Hematopoietic multipotent progenitor cell treated with erythropoietin and hydrocortisone succinate and interleukin-3 and kit ligand, for 6 days (in vitro differentiated cells): ENCODE data around the gene XXYLT1.
"Not testable (repeated sequence)": the region's sequence is repeated elsewhere in the genome, so short reads cannot be mapped to it uniquely, and the experiment has no call there.

Source experiments
- DNase-seq: peaks from one replicate; pipeline ENCODE4 v3.0.0-alpha.2; 2015

Gene XXYLT1

DNA sequence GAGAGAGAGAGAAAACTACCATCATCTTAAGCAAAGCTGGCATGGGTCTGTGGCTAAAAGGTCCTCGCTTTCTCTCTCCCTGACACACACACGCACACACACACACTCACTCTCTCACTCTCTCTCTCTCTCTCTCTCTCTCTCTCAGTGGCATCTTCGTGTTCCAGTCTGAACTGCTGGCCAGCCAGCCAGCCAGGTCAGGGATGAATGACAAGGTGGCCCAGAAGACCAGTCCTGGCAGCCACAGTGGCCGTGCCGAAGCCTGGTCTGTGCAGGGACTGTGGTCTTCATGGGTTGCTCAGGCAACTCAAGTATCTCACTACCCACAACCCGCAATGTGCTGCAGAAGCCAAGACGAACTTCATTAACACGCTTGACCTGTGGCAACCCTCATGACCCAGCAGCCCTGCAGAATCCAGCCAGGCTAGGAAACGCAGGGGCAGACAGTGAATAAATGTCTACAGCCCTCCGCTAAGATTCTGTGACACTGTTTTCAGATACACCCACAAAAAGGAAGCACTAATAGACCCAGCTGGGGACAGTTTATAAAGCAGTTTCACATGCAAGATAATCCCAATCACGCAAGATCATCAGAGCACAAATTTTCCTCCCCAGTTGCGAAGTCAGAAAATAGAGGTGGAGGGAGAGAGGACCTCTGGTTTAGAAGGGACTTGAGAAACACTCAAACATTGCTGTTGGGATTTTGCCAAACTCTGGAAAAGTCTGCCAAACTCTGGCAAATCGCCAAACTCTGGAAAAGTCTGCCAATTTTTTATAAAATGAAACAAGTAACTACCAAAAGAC, 66.4 kb downstream of the XXYLT1 start:
- peak; percentile 74 for DNase-seq

DNA sequence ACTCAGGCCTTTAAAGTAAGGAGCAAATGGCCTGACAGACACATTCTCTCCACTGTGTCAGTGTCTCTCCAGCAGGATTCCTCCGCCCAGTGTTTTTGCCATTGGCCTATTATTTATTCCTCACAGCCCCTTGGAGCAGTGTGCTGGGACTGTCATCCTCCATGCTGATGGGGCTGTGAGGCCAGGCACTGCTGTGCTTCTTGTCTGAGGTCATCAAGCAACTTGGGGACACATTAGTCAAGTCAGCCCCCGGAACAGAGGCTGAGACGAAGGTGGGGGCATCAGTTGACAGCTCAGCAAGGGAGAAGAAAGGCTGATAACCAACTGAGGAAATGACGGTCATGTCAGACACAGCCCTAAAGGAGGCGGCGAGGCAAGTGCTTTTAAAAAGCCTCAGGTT, 67.4 kb downstream of the XXYLT1 start:
- peak; percentile 50 for DNase-seq

DNA sequence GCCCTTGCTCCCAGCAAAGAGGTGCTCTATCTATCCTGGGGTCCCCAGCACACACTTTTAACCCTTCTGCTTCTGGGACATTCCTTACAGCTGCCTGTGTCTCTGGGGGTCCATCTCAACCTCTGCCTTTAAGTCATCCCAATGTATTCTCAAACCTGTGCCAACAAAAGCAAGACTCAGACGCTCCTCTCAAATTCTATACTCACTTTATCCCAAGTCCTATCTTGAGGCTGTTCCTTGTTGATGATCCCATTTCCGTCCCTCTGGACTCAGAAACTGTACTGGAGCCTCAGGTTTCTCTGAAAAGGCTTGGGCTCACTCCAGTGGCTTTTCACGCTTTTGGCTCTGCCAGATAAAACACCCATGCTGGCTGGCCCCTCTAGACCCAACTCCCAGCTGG, 69.7 kb downstream of the XXYLT1 start:
- no peak for DNase-seq

DNA sequence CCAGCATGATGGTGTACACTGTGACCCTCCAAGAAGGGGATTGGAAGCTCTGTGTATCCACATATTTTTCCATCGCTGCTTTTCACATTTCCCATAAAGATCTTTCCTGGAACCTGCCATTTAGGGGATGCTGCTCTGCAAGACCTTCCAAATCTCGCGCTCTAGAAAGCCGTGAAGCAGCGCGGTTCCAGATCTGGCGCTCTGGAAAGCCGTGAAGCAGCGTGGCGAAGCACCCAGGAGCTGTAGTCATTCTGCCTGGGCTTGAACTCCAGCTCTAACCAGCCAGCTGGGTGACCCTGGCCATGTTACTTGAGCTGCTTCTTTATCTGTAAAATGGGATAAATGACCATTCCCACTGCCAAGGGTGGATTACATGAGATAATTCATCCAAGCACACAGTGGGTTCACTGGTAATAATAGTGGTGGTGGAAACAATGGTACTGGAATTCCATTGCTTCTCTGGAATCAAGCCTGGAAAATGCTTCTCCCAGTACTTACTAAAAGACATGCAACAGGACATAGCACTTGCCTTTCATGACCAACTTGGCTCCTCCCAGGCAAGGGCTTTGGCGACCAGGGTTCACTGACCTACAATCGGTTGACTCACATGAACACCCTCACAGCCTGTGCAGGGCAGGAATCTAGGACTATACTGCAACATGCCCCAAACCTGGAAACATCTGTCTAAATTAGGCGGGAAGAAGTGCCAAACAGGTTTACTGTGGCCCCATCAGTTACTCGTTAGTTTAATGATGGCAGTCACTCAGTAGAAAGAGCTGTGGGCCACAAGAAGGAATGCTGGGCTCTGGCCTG, 70.7 kb downstream of the XXYLT1 start:
- no peak for DNase-seq

DNA sequence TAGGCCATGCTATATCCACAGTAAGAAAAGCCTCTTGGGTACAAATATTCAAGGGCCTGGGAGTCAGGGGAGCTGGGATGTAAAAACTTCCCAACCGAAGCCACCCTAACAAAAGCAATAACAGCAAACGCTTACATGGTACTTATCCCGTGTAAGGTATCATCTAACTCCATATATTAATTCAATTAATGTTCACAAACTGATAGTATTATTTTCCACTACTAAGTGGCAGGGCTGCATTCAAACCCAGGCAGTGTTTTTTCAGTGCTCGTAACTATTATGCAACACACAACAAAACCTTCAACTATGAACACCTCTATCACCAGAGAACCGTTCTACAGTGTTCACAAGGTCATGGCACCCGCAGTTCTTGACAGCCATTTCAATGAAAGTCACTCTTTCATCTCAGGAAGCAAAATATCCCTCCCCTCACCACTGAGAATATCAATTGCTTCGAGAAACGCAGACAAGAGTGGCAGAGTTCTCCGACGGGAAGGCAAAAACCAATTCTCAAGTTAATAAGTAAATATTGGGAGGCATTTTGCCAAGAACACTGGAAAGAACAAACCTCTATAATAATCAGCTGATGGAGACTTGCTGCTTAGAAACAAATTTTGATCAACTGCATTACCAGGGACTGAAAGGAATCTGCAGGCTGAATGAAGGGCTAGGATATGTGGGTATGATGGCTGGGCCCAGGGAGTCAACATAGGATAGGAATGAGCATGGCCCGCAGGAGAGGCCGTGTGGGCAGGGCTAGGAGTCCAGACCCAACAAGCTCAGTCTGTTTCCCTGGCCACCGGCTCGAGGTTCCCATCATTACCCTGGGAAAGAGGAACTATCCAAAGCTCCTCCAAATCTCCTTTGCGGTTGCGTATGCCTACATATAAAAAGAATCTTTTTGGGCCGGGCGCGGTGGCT, 72.3 kb downstream of the XXYLT1 start:
- no peak for DNase-seq

DNA sequence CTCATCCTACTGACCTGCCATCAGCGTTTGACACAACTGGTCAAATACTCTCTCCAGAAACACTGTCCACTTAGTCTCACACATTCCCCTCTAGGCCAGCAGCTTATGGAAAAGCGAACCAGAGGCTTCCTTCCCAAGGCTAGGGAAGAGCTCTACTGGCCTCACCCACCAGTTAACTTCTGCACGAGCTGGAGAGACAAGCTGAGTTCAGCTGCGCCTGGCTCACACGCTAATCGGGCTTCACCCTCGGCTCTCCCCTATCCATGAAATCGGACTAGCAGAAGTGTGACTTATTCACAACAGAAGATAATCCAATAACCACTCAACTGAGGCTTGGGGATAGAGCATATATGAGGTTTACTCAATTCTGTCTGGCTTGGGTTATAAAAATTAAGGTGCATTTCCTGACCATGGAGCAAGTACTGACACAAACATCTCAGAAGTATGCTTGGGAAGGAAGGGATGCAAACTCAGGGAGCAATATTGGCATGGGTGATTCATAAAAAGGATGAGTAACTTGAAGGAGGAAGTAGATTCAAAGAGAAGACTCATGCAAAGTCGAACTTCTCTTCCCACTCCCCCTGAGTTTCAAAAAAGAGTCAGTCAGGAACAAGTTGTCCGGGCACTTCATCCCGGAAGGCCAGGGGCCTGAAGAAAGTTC, 73.1 kb downstream of the XXYLT1 start:
- no peak for DNase-seq

DNA sequence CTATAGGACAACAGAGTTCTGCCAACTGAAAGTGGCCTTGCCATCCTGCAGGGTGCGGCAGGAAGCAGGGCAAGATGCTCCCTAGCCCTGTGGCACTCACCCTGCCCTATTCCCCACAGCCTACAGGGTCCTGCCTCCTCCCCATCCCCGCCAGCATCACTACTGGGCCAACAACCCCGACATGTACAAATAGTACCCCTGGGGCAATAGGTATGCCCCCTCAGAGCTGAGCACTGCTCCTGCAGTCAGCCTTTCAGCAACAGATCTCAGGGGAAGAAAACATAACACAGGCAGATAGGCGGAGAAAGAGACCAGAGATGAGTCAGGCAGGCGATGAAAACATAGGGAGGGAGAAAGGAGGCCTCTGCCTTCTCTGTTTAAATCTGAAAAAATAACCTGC, 74.7 kb downstream of the XXYLT1 start:
- no peak for DNase-seq

DNA sequence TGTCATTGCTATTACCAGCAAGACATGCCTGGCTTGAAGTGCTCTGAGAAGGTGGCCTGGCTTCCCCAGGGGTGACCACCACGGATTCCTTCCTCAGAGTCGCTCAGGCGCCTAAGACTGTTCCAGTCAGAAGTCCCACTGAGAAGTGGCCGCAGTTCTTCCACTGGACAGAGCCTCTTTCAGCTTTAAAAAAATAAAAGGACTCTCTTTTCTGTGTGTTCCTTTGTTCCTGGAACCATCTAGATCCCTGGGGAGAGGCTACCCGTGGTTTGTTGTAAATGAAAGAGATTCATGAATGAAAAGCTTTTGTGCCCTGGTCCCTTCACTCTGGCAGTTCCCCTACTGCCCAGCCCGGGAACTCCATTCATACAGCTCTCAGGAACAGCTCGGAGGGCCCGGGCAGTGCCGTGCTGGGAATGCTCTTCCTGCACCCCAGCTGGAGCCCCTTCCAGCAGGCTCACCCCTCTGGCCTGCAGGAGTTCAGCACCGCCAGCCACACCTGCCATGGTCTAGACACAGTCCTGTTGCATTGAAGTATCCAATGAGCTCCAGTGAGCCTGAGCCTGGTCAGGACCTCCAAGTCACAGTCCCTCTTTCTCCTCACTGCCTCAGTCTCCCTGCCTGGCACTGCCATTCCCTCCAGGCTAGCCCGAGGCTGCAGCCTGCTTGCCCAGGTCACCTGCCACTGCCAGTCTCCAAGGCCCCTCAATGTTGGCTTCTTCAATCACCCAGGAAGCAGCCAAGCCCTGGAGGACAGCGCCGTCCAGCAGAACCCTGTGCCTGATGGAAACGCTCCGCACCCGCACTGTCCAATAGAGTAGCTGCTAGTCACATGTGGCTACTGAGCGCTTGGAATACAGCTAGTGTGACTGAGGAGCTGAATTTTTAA, 75.4 kb downstream of the XXYLT1 start:
- DNase-seq = no peak

DNA sequence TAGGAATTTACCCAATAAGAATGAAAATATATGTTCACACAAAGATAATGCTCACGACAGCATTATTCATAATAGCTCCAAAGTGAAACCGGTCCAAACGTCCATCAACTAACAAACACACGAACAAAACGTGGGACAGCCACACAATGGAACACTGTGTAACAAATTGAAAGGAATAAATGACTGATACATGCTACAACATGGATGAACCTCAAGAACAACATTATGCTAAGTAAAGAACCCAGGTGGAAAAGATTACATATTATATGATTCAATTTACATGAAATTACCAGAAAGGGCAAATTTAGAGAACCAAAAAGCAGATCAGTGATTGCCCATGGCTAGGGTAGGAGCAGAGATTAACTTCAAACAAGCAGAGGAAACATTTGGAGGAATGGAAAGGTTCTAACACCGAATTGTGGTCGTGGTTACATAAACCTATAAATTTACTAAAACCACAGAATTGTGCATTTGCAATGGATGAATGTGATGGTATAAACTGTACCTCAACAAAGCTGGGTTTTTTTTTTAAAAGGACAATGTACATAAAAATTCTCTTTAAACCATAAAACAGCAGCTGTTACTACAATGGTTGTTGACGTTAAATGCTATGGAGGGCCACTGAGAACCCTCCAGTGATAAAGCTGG, 76.3 kb downstream of the XXYLT1 start:
- no peak for DNase-seq

DNA sequence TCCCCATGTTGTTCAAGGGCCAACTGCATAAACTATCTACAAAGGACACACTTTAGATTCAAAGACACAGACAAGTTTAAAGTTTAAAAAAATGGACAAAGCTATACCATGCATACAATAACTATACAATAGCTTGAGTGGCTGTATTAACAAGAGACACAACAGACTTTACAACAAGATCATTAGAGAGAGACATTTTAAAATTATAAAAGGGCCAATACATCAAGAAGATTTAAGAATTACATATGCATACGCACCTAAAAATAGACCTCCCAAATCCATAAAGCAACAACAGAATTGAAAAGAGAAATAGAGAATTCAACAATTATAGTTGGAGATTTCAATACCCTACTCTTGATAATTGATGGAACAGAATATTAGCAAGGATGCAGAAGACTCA, 79.4 kb downstream of the XXYLT1 start:
- DNase-seq = no peak

DNA sequence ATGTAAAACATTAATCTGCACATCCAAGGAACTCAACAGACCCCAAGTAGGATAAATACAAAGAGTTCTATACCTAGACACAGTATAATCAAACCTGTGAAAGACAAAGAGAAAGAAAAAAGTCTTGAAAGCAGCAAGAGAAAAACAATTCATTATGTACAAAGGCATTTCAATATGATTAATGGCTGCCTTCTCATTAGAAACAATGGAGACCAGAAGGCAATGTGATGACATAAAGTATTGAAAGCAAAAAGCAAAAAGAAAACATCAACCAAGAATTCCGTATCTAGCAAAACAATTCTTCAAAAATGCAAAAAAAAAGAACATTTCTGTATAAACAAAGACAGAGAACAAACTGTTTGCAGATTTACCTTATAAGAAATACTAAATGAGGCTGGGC, 81.1 kb downstream of the XXYLT1 start:
- no peak for DNase-seq

DNA sequence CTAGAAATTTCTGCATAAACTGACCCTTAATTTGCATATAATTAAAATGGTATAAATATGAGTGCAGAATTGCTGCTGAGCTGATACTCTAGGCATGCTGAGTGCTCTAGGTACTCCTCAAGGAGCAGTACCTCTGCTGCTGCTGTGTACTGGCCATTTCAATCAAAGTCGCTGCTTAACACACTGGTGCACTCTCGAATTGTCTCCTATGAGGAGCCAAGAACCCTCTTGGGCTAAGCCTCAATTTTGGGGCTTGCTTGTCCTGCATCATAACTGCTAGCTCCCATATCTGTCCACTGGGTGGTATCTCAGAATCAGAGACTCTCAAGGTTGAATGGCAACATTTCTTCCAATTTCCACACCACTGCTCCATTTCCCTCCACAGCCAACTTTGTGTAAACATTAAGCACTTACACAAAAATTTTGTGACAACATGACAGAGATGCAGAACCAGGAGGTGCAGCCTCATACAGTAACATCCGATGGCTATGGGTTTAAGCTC, 82.5 kb downstream of the XXYLT1 start:
- DNase-seq = no peak

DNA sequence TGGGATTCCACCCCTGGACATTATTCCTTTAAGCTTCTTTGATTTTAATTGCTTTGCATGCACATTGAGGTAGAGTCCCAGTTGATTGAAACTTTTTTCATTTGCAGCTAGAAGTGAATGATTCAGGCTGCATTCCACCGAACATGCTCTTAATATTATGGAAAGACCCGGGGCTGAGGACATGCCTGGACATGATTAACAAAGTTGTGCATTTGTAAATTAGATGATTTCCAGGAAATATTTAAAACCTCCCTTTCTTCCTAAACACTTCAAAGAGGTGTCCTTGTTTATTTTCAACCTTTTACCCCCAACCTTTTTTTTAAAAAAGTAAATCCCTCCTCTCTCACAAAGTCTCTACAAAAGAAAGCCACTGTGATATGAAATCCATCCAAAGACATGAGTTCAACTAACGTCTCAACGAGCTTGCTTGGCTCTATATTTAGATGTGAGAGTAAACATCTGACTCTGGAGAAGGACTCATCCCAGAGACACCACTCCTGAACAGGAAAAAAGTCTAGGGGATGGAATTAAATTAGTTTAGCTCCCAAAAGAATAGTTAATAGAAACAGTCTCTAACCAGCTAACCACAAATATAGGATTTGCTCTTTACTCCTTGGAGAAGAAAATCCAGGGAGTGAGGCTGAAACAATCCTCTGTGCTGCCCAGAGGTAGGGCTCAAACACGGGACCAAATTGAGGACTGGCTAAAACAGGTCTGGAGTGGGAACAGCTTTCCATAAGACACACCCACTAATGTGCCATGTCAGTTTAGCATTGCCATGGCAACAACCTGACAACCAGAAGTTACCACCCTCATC, 83.1 kb downstream of the XXYLT1 start:
- DNase-seq = no peak

DNA sequence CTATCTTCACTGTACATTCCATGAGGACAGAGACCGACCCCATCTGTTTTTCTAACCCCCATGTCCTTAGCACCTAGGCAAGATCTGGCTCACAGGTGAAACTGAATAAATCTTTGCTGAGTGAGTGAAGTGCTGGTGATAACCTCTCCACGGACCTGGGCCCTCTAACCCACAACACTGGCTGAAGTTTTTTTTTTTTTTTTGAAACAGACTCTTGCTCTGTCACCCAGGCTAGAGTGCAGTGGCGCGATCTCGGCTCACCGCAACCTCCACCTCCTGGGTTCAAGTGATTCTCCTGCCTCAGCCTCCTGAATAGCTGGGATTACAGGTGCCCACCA, 84.3 kb downstream of the XXYLT1 start:
- not testable (repeated sequence) for DNase-seq

DNA sequence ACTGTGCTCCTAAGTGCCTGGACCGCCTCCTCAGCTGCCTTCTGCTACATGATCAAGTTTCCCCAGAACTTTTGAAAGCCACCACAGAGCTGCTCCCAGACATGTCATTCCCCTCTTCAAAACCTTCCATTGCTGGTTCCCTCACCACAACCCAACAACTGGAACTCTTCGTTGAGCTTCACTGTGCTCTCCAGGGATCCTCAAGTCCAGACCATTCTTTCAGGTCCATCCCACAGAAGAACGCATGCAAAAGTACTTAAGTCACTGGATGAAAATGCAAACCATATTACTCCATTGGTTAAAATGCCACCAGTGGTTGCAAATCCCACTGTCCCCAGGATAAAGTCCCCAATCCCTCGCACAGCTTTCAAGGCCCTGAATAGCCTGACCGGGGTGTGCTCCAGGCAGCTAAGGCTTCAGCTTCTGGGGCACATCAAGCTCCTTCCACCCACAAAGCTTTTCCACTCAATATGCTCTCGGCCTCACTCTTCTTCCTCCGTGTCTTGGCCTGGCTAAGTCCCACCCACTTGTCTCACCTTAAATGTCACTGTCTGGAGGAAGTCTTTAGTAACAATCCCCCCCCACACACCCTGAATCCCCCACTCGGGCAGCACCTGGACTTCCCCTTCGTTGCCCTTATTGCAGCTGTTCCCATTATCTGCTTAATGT, 84.8 kb downstream of the XXYLT1 start:
- DNase-seq = no peak

DNA sequence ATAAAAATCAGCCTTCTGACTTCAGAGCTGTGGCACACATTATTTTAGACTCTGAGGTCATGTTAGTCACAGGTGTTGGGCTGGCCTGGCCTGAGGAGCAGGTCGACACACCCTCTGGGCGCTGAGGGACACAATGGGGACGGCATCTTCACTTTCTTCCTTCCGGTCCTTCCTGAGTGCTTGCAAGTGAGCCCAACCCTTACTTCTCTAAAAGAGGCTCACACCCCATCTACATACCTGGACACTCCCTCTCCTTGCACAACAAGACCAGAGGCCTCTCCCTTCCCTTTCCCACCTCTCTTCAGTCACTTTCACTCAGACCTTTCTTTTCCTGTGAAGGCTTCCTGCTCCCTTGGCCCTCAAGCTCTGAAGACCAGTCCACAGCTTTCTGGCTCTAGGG, 85.4 kb downstream of the XXYLT1 start:
- DNase-seq = no peak

DNA sequence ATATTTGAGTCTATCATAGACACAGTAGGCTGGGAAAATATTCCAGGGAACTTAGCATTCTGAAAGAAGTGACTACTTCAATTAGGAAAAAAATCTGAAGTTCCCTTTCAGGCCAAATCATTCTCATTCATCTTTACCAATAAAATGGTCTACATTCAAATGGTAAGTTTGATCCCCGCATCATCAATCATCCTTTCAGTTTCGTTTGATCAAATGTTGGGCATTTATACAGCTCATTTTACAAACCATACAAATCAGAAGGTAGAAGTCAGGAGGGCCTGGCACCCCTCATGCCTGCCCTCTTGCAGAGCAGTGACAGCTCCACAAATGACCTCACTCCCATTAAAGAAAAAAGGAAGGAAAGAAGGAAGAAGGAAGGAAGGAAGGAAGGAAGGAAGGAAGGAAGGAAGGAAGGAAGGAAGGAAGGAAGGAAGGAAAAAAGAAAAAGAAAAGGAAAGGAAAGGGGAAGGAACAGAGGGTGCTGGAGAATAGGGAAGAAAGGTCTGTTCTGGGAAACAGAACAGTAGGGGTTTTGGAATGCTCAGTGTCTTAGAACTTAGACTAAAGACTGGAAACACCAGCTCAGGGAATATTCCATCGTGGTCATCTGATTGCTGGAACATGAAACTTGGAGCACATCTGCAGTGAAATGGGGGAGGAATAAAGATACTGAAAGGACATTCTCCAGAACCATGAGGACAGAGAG, 86.1 kb downstream of the XXYLT1 start:
- DNase-seq = no peak

DNA sequence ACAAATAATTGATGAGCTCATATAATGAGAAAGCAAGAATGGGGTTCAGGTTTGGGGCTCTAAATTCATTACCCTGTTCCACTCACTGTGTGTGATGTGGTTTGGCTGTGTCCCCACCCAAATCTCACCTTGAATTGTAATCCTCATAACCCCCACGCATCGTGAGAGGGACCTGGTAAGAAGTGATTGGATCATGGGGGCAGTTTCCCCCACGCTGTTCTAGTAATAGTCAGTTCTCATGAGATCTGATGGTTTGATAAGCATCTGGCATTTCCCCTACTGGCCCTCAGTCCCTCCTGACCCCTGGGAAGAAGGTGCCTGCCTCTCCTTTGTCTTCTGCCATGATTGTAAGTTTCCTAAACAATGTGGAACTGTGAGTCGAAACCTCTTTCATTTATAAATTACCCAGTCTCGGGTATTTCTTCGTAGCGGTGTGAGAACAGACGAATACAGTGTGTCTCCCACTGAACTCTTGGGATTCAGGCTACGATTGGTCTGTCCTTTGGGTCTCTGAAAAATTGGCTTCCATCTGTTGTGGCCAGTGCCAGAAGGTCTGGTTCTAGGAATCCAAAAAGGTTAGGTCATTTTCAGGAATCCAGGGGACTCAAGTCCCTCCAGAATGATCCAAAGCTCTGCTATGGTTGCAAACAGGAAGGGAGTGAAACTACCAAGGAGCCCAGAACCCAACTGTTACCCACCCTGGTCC, 87.7 kb downstream of the XXYLT1 start:
- DNase-seq = no peak
